Measurements from ENCODE around the gene ZSWIM3. TPM values are rescaled to one million over a fixed set of nuclear protein-coding genes. Genes with fewer than 3 reads are reported as not detected.

The ZSWIM3 gene
- total RNA-seq, 4 donors from 2014 or later: 2.2 to 8.3 (median 5.7) TPM

DNA sequence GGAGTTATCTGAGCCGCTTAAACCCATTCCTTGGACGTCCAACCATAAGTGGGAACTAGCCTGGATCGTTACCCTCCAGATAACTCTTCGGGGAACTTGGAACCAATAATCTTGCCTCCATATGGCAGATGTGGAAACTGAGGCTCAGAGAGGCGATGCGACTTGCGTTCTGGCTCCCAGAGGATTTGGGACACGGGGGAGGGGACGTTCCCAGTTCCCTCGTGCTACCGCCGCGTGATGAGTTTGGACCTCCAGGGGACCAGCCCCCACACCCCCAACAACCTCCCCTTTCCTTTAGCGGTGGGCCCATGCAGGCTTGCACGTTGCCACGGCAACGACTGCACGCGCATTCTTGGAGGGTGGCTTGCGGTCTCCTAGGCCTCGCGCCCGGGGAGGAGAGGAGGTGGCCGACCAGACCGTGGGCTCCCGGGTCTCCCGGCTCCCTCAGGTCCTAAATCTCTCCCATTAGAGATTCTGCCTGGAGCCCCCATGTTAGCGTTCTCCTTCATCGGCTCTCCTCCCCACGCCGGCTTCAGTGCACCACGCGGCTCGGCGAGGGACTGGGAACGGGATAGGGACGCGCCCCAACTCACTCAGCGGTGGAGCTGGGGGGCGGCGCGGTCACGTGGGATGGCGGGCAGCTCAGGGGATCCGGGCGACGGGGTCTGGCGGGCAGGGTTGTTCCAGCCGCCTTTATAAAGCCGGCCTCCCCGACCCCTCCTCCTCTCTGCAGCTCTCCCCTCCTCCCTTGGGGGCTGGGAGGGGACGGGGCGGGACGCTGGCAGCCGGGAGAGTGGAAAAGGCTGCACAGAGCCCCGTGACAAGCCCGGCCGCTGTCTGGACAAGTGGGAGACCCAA, 54.3 kb downstream of the ZSWIM3 start, which contains the start of gene PLTP:
TSS of gene PLTP (minus strand) at position 670 of the 858 bp plus-strand sequence. CDS start 703 bp downstream, outside the sequence.
- Histone ChIP-seq H3K27me3 (no peaks in the 10 kb centered on the region), H3K4me3 (peak within 1 kb of the TSS; percentile 30 to 61 (median 44)), H3K27ac (peak within 1 kb of the TSS; percentile 82 to 95 (median 89)), H3K4me1 (peaks cover 8 to 44% (median 16%) of the 10 kb centered on the region in 4 donors), H3K9me3 (no peaks in the 10 kb centered on the region), H3K36me3 (no peaks in the 10 kb centered on the region)
- intact Hi-C loops (cut with DNase I; ENCODE audit: low total_unique reads) (no loop called here), in situ Hi-C loops (cut with MboI; ENCODE audit: low pct_ligation_motif_present in 1 of 4, low pct_unique_long_range_greater_than_20kb in 1 of 4, low sequenced_read_pairs in 3 of 4) (no loop called here)
- WGBS, 2 donors (ENCODE audit: low coverage in 1 of 2): 0 to 3% methylated on average over 10 to 41 of the region's 58 CpGs
- peak; percentile 60 for DNase-seq
- TF ChIP-seq POLR2A (IDR thresholded peaks at IDR 0.05): peak; percentile 63
- TF ChIP-seq EP300 (IDR thresholded peaks at IDR 0.05; ENCODE audit: low read depth): no peak
- TF ChIP-seq POLR2AphosphoS5 (IDR thresholded peaks at IDR 0.05): peak; percentile 62 to 72 (median 64)
- TF ChIP-seq, protein P1, sequence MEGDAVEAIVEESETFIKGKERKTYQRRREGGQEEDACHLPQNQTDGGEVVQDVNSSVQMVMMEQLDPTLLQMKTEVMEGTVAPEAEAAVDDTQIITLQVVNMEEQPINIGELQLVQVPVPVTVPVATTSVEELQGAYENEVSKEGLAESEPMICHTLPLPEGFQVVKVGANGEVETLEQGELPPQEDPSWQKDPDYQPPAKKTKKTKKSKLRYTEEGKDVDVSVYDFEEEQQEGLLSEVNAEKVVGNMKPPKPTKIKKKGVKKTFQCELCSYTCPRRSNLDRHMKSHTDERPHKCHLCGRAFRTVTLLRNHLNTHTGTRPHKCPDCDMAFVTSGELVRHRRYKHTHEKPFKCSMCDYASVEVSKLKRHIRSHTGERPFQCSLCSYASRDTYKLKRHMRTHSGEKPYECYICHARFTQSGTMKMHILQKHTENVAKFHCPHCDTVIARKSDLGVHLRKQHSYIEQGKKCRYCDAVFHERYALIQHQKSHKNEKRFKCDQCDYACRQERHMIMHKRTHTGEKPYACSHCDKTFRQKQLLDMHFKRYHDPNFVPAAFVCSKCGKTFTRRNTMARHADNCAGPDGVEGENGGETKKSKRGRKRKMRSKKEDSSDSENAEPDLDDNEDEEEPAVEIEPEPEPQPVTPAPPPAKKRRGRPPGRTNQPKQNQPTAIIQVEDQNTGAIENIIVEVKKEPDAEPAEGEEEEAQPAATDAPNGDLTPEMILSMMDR (IDR thresholded peaks at IDR 0.05): no peak

DNA sequence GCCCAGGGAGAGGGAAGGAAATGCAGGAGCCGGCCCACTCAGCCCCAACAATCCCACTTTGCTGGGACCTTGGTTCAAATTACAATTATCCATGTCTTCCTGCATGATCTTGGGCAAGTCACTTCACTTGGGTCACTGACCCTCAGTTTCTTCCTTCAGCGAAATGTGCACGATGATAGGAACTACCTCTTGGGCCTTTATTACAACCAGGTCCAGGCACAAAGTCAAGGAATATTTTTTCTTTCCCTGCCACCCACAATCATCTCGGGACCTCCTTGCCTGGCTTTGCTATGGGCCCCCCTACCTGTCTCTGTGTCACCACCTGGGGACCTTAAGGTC, 54.9 kb downstream of the ZSWIM3 start:
- intact Hi-C loops (cut with DNase I; ENCODE audit: low total_unique reads) (no loop called here), in situ Hi-C loops (cut with MboI; ENCODE audit: low pct_ligation_motif_present in 1 of 4, low pct_unique_long_range_greater_than_20kb in 1 of 4, low sequenced_read_pairs in 3 of 4) (no loop called here)
- Histone ChIP-seq H3K4me1 (peaks cover 8 to 46% (median 16%) of the 10 kb centered on the region in 4 donors), H3K4me3 (peak overlapping the region in 3 of 4 donors; percentile 30 to 61 (median 40)), H3K9me3 (no peaks in the 10 kb centered on the region), H3K27me3 (no peaks in the 10 kb centered on the region), H3K27ac (peak overlapping the region; percentile 82 to 95 (median 89)), H3K36me3 (no peaks in the 10 kb centered on the region)
- no peak for DNase-seq
- TF ChIP-seq EP300 (IDR thresholded peaks at IDR 0.05; ENCODE audit: low read depth): no peak
- TF ChIP-seq, protein P1 (IDR thresholded peaks at IDR 0.05): no peak
- TF ChIP-seq POLR2AphosphoS5 (IDR thresholded peaks at IDR 0.05): no peak
- TF ChIP-seq POLR2A (IDR thresholded peaks at IDR 0.05): no peak
- 50% methylated on average over 4 of the region's 4 CpGs; no CpG with 5 or more reads in 1 of the 2 donors for WGBS, 2 donors (ENCODE audit: low coverage in 1 of 2)

DNA sequence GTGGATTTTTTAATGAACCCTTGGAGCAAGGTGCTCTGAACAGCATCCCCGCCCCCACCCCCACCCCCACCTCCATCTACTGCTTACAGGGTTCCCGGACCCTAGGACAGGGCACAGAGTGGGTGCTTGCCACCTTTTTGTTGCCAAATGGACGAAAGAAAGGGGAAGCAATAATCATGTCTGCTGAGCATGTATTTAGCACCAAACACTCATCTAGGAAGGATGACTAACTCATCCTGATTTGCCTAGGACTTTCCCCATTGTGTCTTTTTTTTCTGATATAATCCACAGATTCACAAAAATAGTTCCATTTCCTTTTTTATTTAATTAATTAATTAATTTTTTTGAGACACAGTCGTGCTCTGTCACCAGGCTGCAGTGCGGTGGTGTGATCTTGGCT, 55.7 kb downstream of the ZSWIM3 start:
- DNase-seq: no peak
- Histone ChIP-seq H3K9me3 (no peaks in the 10 kb centered on the region), H3K4me3 (no peak overlapping the region), H3K27ac (no peak overlapping the region), H3K4me1 (peaks cover 13 to 54% (median 18%) of the 10 kb centered on the region in 4 donors), H3K36me3 (no peaks in the 10 kb centered on the region), H3K27me3 (no peaks in the 10 kb centered on the region)
- in situ Hi-C loops (cut with MboI; ENCODE audit: low pct_ligation_motif_present in 1 of 4, low pct_unique_long_range_greater_than_20kb in 1 of 4, low sequenced_read_pairs in 3 of 4): no loop called here
- intact Hi-C loops (cut with DNase I; ENCODE audit: low total_unique reads): no loop called here
- WGBS, 2 donors (ENCODE audit: low coverage in 1 of 2): 58 to 61% methylated on average over 3 to 5 of the region's 5 CpGs
- no peak for TF ChIP-seq POLR2AphosphoS5 (IDR thresholded peaks at IDR 0.05)
- TF ChIP-seq, protein P1 (IDR thresholded peaks at IDR 0.05): no peak
- TF ChIP-seq POLR2A (IDR thresholded peaks at IDR 0.05): no peak
- TF ChIP-seq EP300 (IDR thresholded peaks at IDR 0.05; ENCODE audit: low read depth): no peak

DNA sequence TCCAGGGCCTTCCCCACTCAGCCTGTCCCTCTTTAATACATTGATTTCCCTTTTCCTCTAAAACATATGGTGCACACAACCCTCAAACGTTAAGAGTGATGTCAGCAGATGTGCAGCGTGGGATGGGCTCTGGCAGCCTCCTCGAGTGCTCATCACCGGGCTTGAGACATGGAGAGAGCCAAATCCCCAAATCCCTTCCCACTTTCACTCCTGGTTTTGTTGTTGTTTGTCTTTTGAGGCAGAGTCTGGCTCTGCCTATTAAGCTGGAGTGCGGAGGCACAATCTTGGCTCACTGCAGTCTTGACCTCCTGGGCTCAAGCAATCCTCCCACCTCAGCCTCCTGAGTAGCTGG, 60.4 kb downstream of the ZSWIM3 start:
- Histone ChIP-seq H3K27ac (peak overlapping the region; percentile 61 to 78 (median 68)), H3K4me1 (peaks cover 0 to 55% (median 15%) of the 10 kb centered on the region in 4 donors), H3K4me3 (no peak overlapping the region), H3K9me3 (no peaks in the 10 kb centered on the region), H3K27me3 (no peaks in the 10 kb centered on the region), H3K36me3 (no peaks in the 10 kb centered on the region)
- TF ChIP-seq POLR2AphosphoS5 (IDR thresholded peaks at IDR 0.05) (no peak), POLR2A (IDR thresholded peaks at IDR 0.05) (no peak), EP300 (IDR thresholded peaks at IDR 0.05; ENCODE audit: low read depth) (no peak)
- TF ChIP-seq, protein P1 (IDR thresholded peaks at IDR 0.05): no peak
- in situ Hi-C loops (cut with MboI; ENCODE audit: low pct_ligation_motif_present in 1 of 4, low pct_unique_long_range_greater_than_20kb in 1 of 4, low sequenced_read_pairs in 3 of 4): no loop called here
- DNase-seq: no peak
- WGBS, 2 donors (ENCODE audit: low coverage in 1 of 2): 65% methylated on average over 5 of the region's 5 CpGs; no CpG with 5 or more reads in 1 of the 2 donors
- intact Hi-C loops (cut with DNase I; ENCODE audit: low total_unique reads): no loop called here
